H9 (cell line): ENCODE measurements around the gene MAPKAP1. TPM values are rescaled to one million over a fixed set of nuclear protein-coding genes. Genes with fewer than 3 reads are reported as not detected.

Experiments used
- DNase-seq: peaks from one replicate; pipeline ENCODE4 v3.0.0-alpha.2; 2017
- H2AFZ ChIP-seq: one replicate; pipeline ENCODE4 v1.6.1; 2013; ENCODE audit warnings: mild to moderate bottlenecking, low read length, control low read depth, moderate library complexity
- H2AK5ac ChIP-seq: 2 replicates; pipeline ENCODE4 v1.6.1; 2013; ENCODE audit warnings: low read length, control low read depth, mixed read lengths; ENCODE audit not compliant: insufficient read length
- H2BK120ac ChIP-seq: one replicate; pipeline ENCODE4 v1.6.1; 2013; ENCODE audit warnings: low read depth, mild to moderate bottlenecking, low read length, control low read depth, inconsistent platforms; ENCODE audit not compliant: poor library complexity, severe bottlenecking
- H2BK12ac ChIP-seq: 2 replicates; pipeline ENCODE4 v1.6.1; 2013; ENCODE audit warnings: low read length, control low read depth, mixed read lengths, low read depth; ENCODE audit not compliant: insufficient read length
- H2BK15ac ChIP-seq: 2 replicates; pipeline ENCODE4 v1.6.1; 2013; ENCODE audit warnings: low read depth, low read length, control low read depth
- H2BK20ac ChIP-seq: one replicate; pipeline ENCODE4 v1.6.1; 2013; ENCODE audit warnings: low read depth, mild to moderate bottlenecking, low read length, control low read depth, inconsistent platforms; ENCODE audit not compliant: poor library complexity, severe bottlenecking
- H2BK5ac ChIP-seq: 2 replicates; pipeline ENCODE4 v1.6.1; 2013; ENCODE audit warnings: low read length, control low read depth, mixed read lengths; ENCODE audit not compliant: insufficient read length
- H3K14ac ChIP-seq: 2 replicates; pipeline ENCODE4 v1.6.1; 2013; ENCODE audit warnings: low read length, control low read depth; ENCODE audit not compliant: insufficient read depth
- H3K18ac ChIP-seq: 2 replicates; pipeline ENCODE4 v1.6.1; 2013; ENCODE audit warnings: low read depth, mild to moderate bottlenecking, mixed read lengths, low read length, control low read depth; ENCODE audit not compliant: insufficient read length
- H3K23ac ChIP-seq: 2 replicates; pipeline ENCODE4 v1.6.1; 2013; ENCODE audit warnings: low read length, control low read depth, mixed read lengths, low read depth; ENCODE audit not compliant: insufficient read length
- H3K23me2 ChIP-seq: 2 replicates; pipeline ENCODE4 v1.6.1; 2013; ENCODE audit warnings: low read depth, mild to moderate bottlenecking, mixed read lengths, low read length, control low read depth; ENCODE audit not compliant: insufficient read length, poor library complexity, severe bottlenecking
- H3K27ac ChIP-seq: 2 replicates; pipeline ENCODE4 v1.5.1; 2013; ENCODE audit warnings: low read length, control low read depth, mixed read lengths, low read depth; ENCODE audit not compliant: insufficient read length
- H3K27me3 ChIP-seq: 2 replicates; pipeline ENCODE4 v1.6.1; 2013; ENCODE audit warnings: low read length, control low read depth, inconsistent platforms; ENCODE audit not compliant: insufficient read depth
- H3K4ac ChIP-seq: 2 replicates; pipeline ENCODE4 v1.6.1; 2013; ENCODE audit warnings: low read depth, mild to moderate bottlenecking, control low read depth, inconsistent platforms, low read length, moderate library complexity
- H3K4me1 ChIP-seq: 2 replicates; pipeline ENCODE4 v1.6.1; 2013; ENCODE audit warnings: low read length, control low read depth, inconsistent platforms; ENCODE audit not compliant: insufficient read depth
- H3K4me2 ChIP-seq: 2 replicates; pipeline ENCODE4 v1.6.1; 2013; ENCODE audit warnings: low read length, control low read depth, mixed read lengths; ENCODE audit not compliant: insufficient read length, insufficient read depth
- H3K56ac ChIP-seq: 2 replicates; pipeline ENCODE4 v1.6.1; 2013; ENCODE audit warnings: low read depth, mild to moderate bottlenecking, mixed read lengths, low read length, control low read depth; ENCODE audit not compliant: insufficient read length
- H3K79me1 ChIP-seq: 2 replicates; pipeline ENCODE4 v1.6.1; 2013; ENCODE audit warnings: low read depth, mild to moderate bottlenecking, moderate library complexity, low read length, control low read depth, inconsistent platforms; ENCODE audit not compliant: insufficient read depth, poor library complexity, severe bottlenecking
- H3K79me2 ChIP-seq: 2 replicates; pipeline ENCODE4 v1.6.1; 2013; ENCODE audit warnings: low read length, control low read depth, inconsistent platforms; ENCODE audit not compliant: insufficient read depth
- H3K9ac ChIP-seq: 2 replicates; pipeline ENCODE4 v1.6.1; 2013; ENCODE audit warnings: low read length, control low read depth, mixed read lengths; ENCODE audit not compliant: insufficient read length; ENCODE audit errors: extremely low read depth
- H3K9me3 ChIP-seq: one replicate; pipeline ENCODE4 v1.6.1; 2013; ENCODE audit warnings: low read depth, low read length, inconsistent platforms; ENCODE audit not compliant: control insufficient read depth
- H3T11ph ChIP-seq: one replicate; pipeline ENCODE4 v1.6.1; 2013; ENCODE audit warnings: mild to moderate bottlenecking, low read length, control low read depth, inconsistent platforms
- H4K20me1 ChIP-seq: one replicate; pipeline ENCODE4 v1.6.1; 2013; ENCODE audit not compliant: control insufficient read depth, insufficient read length, insufficient read depth
- H4K5ac ChIP-seq: 2 replicates; pipeline ENCODE4 v1.6.1; 2013; ENCODE audit warnings: low read depth, mild to moderate bottlenecking, mixed read lengths, low read length, control low read depth; ENCODE audit not compliant: insufficient read length
- H4K8ac ChIP-seq: replicated peaks from 2 replicates; pipeline ENCODE4 v1.6.1; 2013; ENCODE audit warnings: low read length, control low read depth, mixed read lengths, low read depth; ENCODE audit not compliant: insufficient read length
- H4K91ac ChIP-seq: 2 replicates; pipeline ENCODE4 v1.6.1; 2013; ENCODE audit warnings: low read depth, mild to moderate bottlenecking, moderate library complexity, mixed read lengths, low read length, control low read depth; ENCODE audit not compliant: insufficient read length
- H3K27ac Mint-ChIP-seq, 3 experiments: 2 replicates in 2 of 3; 3 replicates in 1 of 3; pipeline ENCODE4 v1.8.0; 2020 to 2021; ENCODE audit warnings: mixed read lengths in 3 of 3, mild to moderate bottlenecking in 1 of 3, moderate library complexity in 1 of 3
- H3K27me3 Mint-ChIP-seq: 2 replicates; pipeline ENCODE4 v1.8.0; 2021; ENCODE audit warnings: low read depth, mild to moderate bottlenecking, moderate library complexity, mixed read lengths
- H3K36me3 Mint-ChIP-seq, 3 experiments: 2 replicates in 2 of 3; 3 replicates in 1 of 3; pipeline ENCODE4 v1.8.0; 2020 to 2021; ENCODE audit warnings: low read depth in 3 of 3, mixed read lengths in 3 of 3; ENCODE audit not compliant: insufficient read depth in 1 of 3
- H3K4me1 Mint-ChIP-seq, 2 experiments: 2 replicates each; pipeline ENCODE4 v1.8.0; 2020; ENCODE audit warnings: mixed read lengths in 2 of 2
- H3K4me3 Mint-ChIP-seq, 2 experiments: 2 replicates in 1 of 2; 3 replicates in 1 of 2; pipeline ENCODE4 v1.8.0; 2020 to 2021; ENCODE audit warnings: mild to moderate bottlenecking in 2 of 2, mixed read lengths in 2 of 2, moderate library complexity in 1 of 2
- H3K9me3 Mint-ChIP-seq, 2 experiments: 2 replicates in 1 of 2; 3 replicates in 1 of 2; pipeline ENCODE4 v1.8.0; 2020; ENCODE audit warnings: mild to moderate bottlenecking in 2 of 2, mixed read lengths in 2 of 2, moderate library complexity in 1 of 2
- CTCF ChIP-seq: fragments of 200-600 bp; sonication (generic); conservative IDR thresholded peaks from 3 replicates; pipeline ENCODE4 v1.8.0; 2021; ENCODE audit warnings: antibody characterized with exemption, mild to moderate bottlenecking
- WGBS: extraction: QIAGEN DNeasy Blood & Tissue Kit; methylation state at CpG from one replicate; pipeline ENCODE4 v1.1.7; 2013; ENCODE audit warnings: missing lambda C conversion rate, low lambda C conversion rate, mixed read lengths; ENCODE audit not compliant: insufficient read length; ENCODE audit errors: extremely low coverage; 5-methylcytosine and 5-hydroxymethylcytosine counted together
- total RNA-seq: library from RNA; stranded (reverse); gene quantifications from 2 replicates; pipeline ENCODE4 v1.2.1, GENCODE V29; 2021

Gene MAPKAP1
- total RNA-seq, 1 experiment from 2014 or later: 97.0 TPM

DNA sequence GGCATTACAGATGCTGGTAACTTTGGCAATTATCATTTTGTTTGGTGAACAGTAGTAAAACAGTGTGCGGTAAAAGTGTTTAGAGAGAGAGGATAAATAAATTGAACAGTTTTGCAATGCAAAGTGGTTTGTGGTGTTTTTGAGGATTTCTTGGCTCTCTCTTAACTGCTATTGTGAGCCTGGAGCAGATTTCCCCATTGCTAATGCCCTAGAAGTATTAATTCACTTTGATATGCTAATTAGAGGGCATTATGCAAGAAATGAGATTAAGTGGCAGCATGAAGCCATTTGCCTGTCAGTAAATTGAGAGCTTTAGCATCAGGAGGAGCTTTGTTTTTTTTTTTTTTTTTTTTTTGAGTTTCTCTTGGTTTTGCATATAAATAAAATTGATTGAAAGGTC is 48.3 kb upstream of the MAPKAP1 start:
- Histone ChIP-seq H4K91ac (no peak overlapping the region), H2BK20ac (no peak overlapping the region), H3K18ac (no peak overlapping the region), H4K8ac (no peak overlapping the region), H2BK120ac (no peak overlapping the region), H3K4ac (no peak overlapping the region), H3K23me2 (peaks cover 2% of the 10 kb centered on the region), H2AFZ (no peak overlapping the region), H3K4me2 (no peak overlapping the region), H4K20me1 (no peaks in the 10 kb centered on the region), H4K5ac (no peak overlapping the region), H3K79me2 (no peaks in the 10 kb centered on the region), H2BK15ac (no peak overlapping the region), H3K56ac (no peak overlapping the region), H3K27ac (no peak overlapping the region), H3K14ac (no peak overlapping the region), H3K27me3 (no peaks in the 10 kb centered on the region), H2BK5ac (no peak overlapping the region), H3K23ac (no peak overlapping the region), H3K79me1 (no peaks in the 10 kb centered on the region), H3K4me1 (peaks cover 8% of the 10 kb centered on the region; the same call in 1 of the 2 replicates), H3T11ph (no peak overlapping the region), H2AK5ac (no peak overlapping the region), H3K9ac (no peak overlapping the region), H2BK12ac (no peak overlapping the region), H3K9me3 (no peaks in the 10 kb centered on the region)
- H3K9me3 Mint-ChIP-seq: no peaks in the 10 kb centered on the region
- peak overlapping the region in 1 of 3 experiments; percentile 88; a peak in 3 of 7 replicates for H3K27ac Mint-ChIP-seq
- no peak for DNase-seq
- WGBS: no CpG with 5 or more reads among the region's 1 CpG
- no peaks in the 10 kb centered on the region for H3K27me3 Mint-ChIP-seq
- H3K36me3 Mint-ChIP-seq: peaks cover 1 to 8% (median 4%) of the 10 kb centered on the region in 3 experiments; a peak in 3 of 7 replicates
- peak overlapping the region; percentile 23; a peak in 2 of 5 replicates for H3K4me3 Mint-ChIP-seq
- no peak for TF ChIP-seq CTCF
- peaks cover 82 to 89% of the 10 kb centered on the region in 2 experiments for H3K4me1 Mint-ChIP-seq
